OCI-M2 (cell line): Measurements from ENCODE around the gene FGF14.

ENCODE experiments used
- DNase-seq: peaks from one replicate; lab custom pipeline; 2025; ENCODE audit not compliant: unreplicated experiment; lab: John Stamatoyannopoulos, UW

The FGF14 gene

DNA sequence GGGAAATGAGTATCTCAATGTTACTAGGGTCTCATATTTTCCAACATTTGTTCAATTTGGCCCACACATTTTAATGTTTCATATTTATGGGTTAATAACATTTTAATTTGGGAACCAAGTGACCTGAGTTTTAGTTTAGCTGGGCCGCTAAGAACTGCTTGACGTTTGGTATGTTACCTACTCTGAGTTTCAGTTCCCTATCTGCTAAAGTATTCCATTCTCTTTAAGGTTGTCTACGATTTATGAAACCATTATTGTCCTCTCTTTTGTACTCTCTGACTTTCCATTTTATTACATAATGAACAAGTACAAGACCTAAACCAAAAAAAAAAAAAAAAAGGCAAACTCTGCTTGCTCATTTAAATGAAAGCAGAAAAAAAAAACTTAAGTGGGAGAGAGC is 89.9 kb downstream of the FGF14 start:
- no peak for DNase-seq

DNA sequence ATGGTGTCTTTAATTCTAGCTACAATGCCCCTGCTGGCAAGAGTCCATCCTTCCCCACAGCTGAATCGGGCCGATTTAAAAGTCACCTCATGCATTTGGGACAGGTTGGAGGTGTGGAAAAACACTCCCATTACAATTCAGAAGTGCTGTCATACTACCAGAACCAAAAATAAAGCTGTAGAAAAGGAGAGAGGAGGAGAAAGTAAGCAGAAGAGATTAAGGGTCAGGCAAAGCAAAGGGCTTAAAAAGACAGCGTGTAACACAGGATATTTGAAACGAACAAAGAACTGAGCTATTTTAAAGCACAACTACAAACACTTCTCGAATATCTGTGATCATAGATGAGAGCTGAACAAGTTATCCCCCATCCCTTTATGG is 90.4 kb downstream of the FGF14 start:
- DNase-seq: no peak

DNA sequence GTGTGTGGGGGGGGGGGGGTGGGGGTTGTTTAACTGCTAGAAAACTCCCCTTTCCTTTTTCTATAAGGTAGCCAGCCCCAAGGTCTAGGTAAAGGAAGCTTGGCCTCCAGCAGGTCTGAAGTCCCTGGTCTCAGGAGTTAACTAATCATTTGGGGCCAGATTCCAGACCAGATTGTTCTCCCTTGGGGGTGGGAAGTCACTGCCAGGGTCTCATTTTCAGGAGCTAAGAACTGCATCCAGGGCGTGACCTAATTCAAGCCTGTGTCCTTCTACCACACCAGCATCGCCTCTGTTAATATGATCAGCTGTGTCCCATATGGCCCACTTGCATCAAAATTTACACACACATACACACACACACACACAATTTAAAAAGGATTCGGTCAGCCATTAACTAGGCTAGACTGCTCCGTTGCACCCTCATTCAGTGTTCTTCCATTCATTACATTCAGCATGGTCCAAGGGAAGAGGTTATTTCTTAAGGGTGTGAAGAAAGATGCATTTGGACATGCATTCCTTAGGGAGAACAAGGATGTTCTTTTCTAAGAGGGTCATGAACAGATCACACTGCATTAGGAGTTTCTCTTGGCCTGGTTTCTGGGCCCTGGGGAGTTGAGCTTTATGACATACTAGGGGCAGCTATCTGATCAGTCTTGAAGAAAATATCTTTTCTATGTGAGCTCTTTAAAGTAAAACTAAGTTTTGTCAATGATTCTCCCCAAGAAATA is 91.0 kb downstream of the FGF14 start:
- no peak for DNase-seq

DNA sequence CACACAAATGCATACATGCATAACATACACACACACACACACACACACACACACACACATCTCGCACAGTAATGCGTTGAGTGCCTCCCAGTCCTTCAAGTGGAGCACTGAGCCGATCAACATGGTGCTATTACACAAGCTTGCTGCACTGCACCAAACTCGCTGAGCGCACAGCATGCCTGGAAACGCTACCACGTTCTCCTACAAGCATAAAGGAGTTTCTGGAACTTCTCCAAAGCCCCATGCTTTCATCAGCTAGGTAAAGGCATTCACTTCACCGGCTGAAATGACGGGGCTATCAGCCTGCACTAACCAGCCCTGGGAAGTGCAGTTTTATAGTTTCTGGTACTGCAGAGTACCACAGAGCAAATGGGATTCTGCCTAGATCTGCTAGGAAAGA is 92.7 kb downstream of the FGF14 start:
- DNase-seq: no peak

DNA sequence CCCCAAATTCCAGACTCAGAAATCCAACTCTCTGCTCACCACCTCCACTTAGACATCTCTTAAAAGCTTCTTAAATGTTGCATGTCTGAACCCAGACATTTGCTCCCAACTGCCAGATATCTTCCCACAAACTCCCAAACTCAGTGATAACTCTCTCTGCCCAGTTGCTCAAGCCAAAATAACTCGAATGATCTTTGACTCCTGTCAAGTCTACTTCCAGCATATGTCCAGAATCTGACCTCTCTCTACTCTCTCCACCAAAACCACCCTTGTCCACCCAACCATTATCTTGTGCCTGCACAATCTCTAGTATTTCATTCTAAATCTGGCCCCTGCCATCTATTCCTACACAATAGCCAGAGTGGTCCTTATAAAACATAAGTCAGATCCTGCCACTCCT is 99.3 kb downstream of the FGF14 start:
- DNase-seq: no peak

DNA sequence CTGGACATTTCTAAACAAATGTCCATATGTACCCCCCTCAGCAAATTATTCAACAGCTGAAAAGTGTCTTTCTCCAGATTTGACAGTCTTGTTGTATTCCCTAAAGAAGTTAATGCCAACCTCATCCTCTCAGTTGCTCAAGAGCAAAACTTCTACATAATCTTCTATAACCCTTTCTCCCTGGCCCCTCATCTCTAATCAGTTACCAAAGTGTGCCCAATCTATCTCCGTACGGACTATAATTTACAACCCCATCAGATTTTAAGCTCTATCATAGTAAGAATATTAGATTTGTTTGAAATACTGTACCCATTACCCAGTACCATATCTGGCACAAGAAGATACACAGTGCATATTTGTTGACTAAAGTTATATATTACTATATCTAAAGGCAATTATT is 101.5 kb downstream of the FGF14 start:
- DNase-seq: no peak

DNA sequence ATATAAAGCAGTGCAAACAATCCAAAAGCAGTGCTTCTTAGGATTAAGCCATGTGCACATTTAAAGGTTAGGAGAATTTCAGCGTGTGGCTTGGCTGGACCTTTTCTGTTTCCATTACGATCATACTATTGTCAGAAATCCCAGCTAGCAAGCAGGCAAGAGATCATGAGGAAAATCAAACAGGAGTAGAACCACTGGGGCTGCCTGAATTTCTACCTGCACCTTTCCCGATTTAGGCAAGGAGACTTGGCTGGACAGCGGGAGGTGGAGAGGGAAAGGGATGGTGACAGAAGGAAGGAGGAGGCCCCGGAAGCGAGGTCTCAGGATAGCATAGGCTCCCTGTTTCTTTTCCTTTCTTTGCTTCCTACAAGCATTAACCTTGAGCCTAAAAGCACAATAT is 102.5 kb downstream of the FGF14 start:
- no peak for DNase-seq

DNA sequence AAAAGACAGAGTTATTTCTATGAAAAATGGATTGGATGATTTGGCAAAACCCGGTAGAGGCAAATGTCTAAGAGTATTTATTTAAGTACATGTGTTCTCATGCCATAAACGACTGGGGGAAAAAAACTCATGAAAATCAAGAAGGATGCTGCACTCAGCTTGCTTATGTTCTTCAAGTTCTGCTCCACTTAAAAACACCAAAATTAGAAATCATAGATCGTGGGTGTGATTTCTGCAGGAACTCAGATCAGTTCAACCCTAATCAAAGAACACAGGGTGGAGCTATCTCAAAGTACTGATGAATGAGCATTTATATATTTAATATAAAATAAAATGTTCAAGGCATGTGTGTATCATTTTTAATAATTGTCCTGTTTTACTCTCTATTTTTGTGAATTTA is 103.8 kb downstream of the FGF14 start:
- no peak for DNase-seq

DNA sequence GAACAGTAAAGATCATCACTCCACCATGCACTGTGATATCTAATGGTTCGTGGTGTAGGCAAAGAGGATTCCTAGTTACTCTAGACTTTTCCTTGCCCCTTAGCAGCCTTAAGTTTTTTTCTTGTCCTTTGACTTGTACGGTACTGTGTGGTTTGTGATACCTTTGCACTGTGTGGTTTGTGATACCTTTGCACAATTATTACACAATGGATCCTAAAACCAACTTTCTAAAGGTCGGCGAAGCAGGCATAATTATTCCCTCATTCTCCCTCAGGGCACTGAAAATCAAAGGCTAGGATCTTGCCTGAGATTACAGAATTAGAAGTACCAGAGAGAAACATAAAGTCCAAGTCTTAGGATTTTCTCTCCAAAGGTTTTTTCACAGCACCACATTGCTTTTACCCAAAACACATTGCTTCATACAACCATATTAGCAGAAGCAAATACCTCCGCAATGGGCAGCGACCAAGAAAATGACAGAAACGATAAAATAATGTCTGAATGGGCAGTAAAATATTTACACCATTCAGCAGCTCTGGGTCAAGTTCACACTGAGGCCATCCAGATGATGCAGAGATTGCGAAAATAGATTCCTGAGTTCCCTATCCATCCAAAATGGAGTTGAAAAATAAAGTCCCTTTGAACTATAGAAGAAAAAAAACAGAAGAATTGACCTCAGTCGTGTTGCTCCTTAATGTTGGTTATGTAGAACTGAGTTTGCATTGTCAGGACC is 106.4 kb downstream of the FGF14 start:
- DNase-seq: no peak

DNA sequence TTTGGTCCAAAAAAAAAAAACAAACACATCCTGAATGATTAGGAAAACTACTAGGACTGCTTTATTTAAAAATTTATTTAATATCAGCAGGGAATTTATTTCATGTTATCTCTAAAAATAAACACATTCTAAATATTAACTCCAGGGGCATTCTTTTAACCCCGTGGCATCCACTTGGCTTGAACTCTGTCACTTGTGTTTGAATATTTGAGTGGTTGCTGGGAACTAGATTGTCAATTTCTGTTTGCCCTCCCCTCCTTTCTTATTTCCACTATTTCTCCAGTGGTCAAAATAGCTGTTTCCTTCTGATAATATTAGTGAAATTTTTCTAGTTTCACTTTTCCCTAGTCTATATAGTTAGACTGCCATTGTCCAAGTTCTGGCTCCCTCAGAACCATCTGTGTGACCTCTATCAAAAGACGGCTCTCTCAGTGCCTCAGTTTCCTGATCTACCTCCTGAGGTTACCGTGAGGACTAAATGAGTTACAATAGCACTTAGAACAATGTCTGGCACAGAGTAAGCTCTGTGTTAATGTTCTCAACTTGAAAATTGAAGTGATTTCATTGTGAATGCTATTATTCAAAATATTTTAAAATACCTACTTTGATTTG is 107.3 kb downstream of the FGF14 start:
- no peak for DNase-seq

DNA sequence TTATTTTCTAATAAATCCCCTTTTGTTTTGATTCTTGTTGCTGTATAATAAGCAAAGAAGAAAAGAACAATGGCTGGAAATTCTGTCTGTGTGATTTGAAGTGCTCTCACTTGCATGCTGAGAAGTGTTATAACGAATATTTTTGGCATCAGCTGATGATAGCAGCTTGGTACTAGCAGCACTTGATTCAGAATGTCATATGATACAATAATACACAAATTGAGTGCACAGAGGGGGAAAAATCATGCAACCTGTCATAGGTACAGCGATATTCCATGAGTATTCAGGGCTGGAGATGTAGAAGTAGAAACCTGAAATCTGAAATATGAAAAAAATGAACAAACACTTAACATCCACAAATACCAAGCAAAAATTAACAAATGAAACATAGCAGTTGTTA is 108.1 kb downstream of the FGF14 start:
- no peak for DNase-seq

DNA sequence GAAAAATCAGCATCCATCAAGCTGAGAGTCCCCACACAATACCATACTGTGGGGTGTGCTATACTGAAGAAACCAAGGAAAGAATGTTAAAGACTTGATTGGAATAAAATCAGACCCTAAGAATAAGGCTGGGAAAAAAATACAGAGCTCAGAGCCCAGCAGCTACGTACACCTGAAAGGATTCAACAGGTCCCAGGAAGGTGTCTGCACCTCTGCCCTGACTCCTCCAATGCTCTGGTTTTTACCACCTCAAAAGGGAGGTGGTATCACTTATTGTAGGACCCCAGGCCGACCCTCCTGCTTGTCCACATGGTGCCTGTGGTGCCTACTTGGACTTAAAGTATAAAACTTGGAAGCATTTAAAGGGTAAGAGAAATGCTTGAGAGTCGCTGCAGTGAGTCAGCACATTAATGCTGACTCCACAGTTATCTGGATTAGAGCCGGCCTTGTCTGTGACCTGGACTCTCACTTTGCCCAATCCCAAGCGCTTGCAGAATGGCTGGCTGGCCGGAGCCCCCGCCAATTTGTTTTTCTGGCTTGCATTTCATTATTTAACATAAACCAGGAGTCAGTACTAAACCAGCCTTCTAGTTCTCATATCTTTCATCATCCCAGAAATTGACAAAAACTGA is 110.1 kb downstream of the FGF14 start:
- DNase-seq: no peak

DNA sequence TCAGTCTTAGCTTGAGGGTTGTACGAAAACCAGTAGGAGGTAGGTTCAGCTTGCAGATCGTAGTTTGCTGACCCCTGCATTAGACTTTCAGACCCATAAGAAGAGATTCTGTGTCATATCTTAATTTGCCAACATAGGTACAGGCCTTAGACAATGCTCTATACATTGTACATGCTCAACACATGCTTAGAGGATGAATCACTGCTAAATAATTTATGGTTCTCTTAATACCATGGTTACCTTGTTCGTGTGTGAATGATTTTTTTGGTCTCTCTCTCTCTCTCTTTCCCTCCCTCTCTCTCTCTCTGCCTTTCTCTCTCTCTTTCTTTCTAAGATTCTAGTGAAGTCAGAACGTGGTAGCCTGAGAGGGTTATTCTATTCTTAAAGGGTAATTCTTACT is 112.2 kb downstream of the FGF14 start:
- no peak for DNase-seq

DNA sequence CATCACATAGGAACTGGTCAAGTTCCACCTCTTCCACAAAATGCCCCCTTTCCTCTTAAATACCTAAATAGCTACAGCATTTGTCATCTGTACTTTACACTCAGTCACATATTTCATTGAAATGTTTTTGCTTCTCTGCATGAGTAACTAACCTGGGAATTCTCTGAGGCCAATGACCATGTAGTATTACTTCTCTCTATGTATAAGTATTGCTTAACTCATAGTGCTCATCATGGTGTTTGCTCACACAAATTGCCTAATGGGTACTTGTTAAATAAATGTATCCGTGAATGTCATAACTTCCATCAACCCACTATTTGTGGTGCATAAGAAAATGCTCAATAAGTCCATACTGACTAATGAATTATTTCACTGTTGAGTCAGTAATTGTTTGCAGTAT is 115.5 kb downstream of the FGF14 start:
- no peak for DNase-seq

DNA sequence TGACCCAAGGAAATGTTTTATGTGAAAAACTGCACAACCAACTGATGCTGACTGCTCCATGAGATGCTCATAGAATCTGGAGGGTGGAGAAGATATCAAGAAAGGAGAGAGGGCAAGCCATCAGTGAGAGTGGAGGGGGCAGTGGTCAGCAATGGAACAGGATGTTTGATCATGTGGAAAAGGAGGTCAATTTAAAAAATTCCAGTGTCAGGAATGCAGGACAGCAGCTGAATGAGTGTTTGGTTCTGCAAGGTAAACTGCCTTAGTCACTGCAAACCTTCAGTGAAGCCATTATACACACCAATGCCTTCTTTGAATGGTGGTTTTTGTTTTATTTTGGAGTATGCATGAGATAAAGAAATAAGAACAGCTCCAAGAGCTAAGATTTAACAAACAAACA is 121.5 kb downstream of the FGF14 start:
- DNase-seq: no peak

DNA sequence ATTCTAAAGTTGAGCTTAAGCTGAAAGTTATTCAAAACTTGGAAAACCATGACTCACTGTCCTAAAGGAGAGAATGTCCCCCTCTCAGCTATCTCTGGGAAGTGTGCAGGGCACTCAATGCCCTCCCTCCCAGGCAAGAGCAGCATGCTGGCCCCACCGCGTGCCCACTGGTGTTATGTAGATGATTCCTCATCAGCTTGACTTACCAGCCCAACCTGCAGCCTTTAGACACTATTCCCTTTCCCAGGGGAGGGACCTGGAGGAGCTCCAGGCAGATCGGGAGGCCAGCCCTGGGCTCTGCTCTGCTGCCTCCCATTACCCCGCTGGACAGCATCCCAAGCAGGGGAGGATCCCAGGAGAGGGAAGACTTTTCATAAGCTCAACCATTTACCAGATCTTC is 124.6 kb downstream of the FGF14 start:
- no peak for DNase-seq

DNA sequence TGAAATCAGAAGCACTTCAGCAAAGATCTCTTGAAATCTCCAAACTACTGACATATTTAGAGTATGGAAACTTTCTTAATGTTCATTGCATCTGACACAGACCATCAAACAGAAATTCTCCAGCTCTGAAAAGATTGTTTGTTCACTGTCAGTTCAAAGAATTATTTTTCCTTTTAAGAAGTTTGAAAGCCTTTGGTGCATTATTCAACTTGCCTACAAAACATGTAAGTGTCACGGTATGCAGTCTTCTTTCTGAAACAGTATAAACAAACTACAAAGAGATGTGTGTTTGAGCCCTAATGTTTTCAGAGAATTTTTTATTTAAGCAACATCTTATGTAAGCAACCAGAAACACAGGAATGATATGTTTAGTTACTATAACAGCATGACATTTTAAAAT is 125.4 kb downstream of the FGF14 start:
- DNase-seq: no peak

DNA sequence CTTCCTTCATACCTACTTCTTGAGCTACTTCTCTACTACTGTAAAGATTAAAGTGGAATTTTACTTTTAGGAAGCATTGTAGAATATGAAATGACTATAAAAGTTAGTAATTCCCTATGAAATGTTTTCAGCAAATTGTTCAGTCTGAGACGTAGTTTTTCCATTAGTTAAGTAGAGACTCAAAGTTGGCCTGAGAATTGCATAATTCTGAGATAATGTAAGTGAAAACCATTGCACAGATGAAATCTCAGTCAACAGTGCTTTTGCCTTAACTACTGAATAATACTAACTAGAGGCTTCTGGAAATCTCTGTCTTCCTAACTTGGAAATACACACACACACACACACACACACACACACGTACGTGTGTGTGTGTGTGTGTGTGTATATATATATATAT is 125.9 kb downstream of the FGF14 start:
- no peak for DNase-seq

DNA sequence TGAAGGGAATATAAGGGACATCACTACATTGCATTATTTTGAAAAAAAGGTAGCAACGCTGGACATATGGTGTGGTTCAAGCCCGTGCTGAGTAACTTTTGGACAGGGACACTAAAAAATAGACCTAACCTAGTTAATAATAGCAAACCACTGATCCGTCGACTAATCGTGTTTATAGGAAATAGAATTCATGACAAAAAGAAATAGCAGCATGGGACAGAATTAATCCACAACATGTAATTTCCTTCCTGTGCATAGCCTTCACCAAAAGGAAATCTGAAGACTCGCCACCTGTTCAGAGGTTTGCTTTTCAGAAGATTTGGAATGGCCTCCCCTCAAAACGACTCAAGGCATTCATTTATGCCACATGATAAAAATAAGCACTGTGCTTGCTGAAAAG is 128.7 kb downstream of the FGF14 start:
- no peak for DNase-seq

DNA sequence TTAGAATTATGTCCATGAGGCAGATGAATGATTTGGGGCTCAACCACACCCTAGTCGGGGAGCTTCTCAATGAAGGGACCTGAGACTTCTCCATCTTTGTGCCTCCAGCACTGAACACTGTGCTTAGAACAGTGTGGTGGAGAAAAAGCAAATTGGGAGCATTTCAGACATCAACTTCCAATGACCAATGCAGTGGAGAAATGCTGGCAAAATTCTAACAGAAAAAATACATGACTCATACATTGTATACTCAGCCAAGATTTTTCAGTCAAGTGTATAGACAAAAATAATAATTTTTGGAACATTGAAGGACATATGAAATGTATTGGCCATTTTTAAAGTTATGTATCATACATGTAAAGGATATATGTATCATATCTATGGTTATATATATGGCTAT is 134.7 kb downstream of the FGF14 start:
- no peak for DNase-seq

DNA sequence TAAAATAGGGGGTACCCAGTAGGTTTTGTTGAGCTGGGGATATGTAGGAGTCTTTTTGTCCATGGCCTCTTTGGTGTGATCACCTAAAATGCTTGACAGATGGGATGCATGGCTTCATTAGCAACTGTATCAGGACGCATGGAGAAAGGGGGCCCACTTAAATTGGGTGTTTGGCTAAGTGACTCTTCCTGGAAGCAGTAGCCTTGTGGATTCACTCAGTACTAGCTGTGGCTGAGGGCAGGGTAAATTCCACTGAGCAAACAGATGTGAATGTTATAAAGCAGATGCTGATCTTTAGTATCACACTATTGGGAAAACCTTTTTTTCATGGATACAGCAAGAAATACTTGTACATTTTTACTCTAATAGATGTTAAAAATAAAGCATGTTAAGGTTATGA is 140.0 kb downstream of the FGF14 start:
- no peak for DNase-seq

DNA sequence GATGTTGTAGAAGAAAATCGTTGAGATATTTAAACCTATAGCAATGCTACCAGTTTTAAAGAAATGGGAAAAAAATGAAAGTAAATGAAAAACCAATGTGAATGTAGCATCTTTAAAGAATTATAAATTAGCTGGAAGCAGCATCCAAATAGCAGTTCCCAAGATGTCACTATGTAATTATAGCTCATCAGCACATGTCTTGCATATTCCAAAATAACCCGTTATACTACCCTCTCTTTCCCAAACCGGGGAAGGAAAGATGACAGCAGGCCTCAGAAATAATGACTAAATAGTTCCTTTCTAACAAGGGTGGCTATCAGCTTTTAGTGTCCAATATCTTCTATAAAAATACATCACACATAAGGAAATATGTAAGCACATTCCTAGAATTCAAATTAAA is 140.5 kb downstream of the FGF14 start:
- no peak for DNase-seq
